GM12864 (cell line): ENCODE results near the gene SLC46A1.
A peak's percentile ranks its signal among the peaks of the same experiment; 100 is the strongest.

ENCODE experiments used
- DNase-seq: peaks from one replicate; pipeline ENCODE4 v3.0.0-alpha.2; 2011; ENCODE audit warnings: low read depth
- H3K4me3 ChIP-seq: 2 replicates; pipeline ENCODE4 v1.5.1; 2011; ENCODE audit warnings: mild to moderate bottlenecking, low read depth, low read length, control low read depth
- CTCF ChIP-seq: IDR thresholded peaks from 2 replicates; pipeline ENCODE4 v1.5.1; 2011; ENCODE audit warnings: low read depth, mild to moderate bottlenecking, moderate library complexity, low read length, control low read depth, inconsistent platforms; ENCODE audit errors: missing control alignments

Gene SLC46A1

GRCh38 chr17:28390141-28390540 lies 15.9 kb downstream of the SLC46A1 start:
- DNase-seq: no peak
- TF ChIP-seq CTCF: no peak
- H3K4me3 ChIP-seq: no peak overlapping the region

GRCh38 chr17:28388106-28388505 lies 17.9 kb downstream of the SLC46A1 start:
- no peak for TF ChIP-seq CTCF
- DNase-seq: no peak
- no peak overlapping the region for H3K4me3 ChIP-seq

- H3K4me3 ChIP-seq: no peak overlapping the region
- no peak for TF ChIP-seq CTCF
- no peak for DNase-seq
Observed at GRCh38 chr17:28386391-28386790, 19.6 kb downstream of the SLC46A1 start.

GRCh38 chr17:28385406-28385805 lies 20.6 kb downstream of the SLC46A1 start:
- no peak for DNase-seq
- no peak for TF ChIP-seq CTCF
- H3K4me3 ChIP-seq: peak overlapping the region; percentile 67

- TF ChIP-seq CTCF: no peak
- H3K4me3 ChIP-seq: peak overlapping the region; percentile 67
- DNase-seq: no peak
Observed at GRCh38 chr17:28385037-28385400, 21.0 kb downstream of the SLC46A1 start.

GRCh38 chr17:28384281-28385036 lies 21.6 kb downstream of the SLC46A1 start:
- DNase-seq: no peak
- H3K4me3 ChIP-seq: peak overlapping the region; percentile 67
- TF ChIP-seq CTCF: no peak
